ENCODE measurements around the gene CEP192. TPM values are rescaled to one million over a fixed set of nuclear protein-coding genes. Genes with fewer than 3 reads are reported as not detected.

The CEP192 gene
- total and polyA plus RNA-seq, 2 donors from 2014 or later, result 4.9 to 31.7 TPM

GRCh38 chr18:13124411-13124810 is 133.2 kb downstream of the CEP192 start:
- DNase-seq (no peak), FAIRE-seq (no peak)
- Histone ChIP-seq H3K36me3 (ENCODE audit: control insufficient read depth in 2 of 3, insufficient read depth in 3 of 3, low read length in 3 of 3) (peaks cover 0 to 2% (median 0%) of the 10 kb centered on the region in 3 donors), H3K27ac (ENCODE audit: low read depth in 2 of 2, low read length in 2 of 2) (no peak overlapping the region), H3K9me3 (ENCODE audit: control insufficient read depth in 2 of 3, insufficient read depth in 1 of 3, low read length in 3 of 3) (no peaks in the 10 kb centered on the region), H3K27me3 (ENCODE audit: control insufficient read depth, insufficient read depth, low read length) (no peaks in the 10 kb centered on the region), H3K4me1 (ENCODE audit: control insufficient read depth in 2 of 3, insufficient read depth in 2 of 3, low read depth in 1 of 3, low read length in 3 of 3) (no peaks in the 10 kb centered on the region), H3K9ac (ENCODE audit: low read length in 3 of 3) (no peak overlapping the region), H3K4me3 (ENCODE audit: low read length in 3 of 3) (no peak overlapping the region)
- no peak for TF ChIP-seq CTCF (IDR thresholded peaks at IDR 0.05; ENCODE audit: borderline replicate concordance, extremely low read depth, insufficient read depth)
- intact Hi-C loops (cut with DNase I), result no loop called here

- H3K27me3 ChIP-seq (ENCODE audit: control insufficient read depth, insufficient read depth, low read length), result no peaks in the 10 kb centered on the region
- no peak for DNase-seq
- peaks cover 0 to 2% (median 0%) of the 10 kb centered on the region in 3 donors for H3K36me3 ChIP-seq (ENCODE audit: control insufficient read depth in 2 of 3, insufficient read depth in 3 of 3, low read length in 3 of 3)
- H3K27ac ChIP-seq (ENCODE audit: low read depth in 2 of 2, low read length in 2 of 2), result no peak overlapping the region
- no peaks in the 10 kb centered on the region for H3K9me3 ChIP-seq (ENCODE audit: control insufficient read depth in 2 of 3, insufficient read depth in 1 of 3, low read length in 3 of 3)
- intact Hi-C loops (cut with DNase I), result no loop called here
- no peak for FAIRE-seq
- TF ChIP-seq CTCF (IDR thresholded peaks at IDR 0.05; ENCODE audit: borderline replicate concordance, extremely low read depth, insufficient read depth), result no peak
- no peak overlapping the region for H3K4me3 ChIP-seq (ENCODE audit: low read length in 3 of 3)
- H3K4me1 ChIP-seq (ENCODE audit: control insufficient read depth in 2 of 3, insufficient read depth in 2 of 3, low read depth in 1 of 3, low read length in 3 of 3), result no peaks in the 10 kb centered on the region
- H3K9ac ChIP-seq (ENCODE audit: low read length in 3 of 3), result no peak overlapping the region
These were observed 134.0 kb downstream of the CEP192 start for GRCh38 chr18:13125191-13125590.

- DNase-seq, result peak in 1 of 5 donors; percentile 21
- Histone ChIP-seq H3K4me3 (ENCODE audit: low read length in 3 of 3) (no peak overlapping the region), H3K27ac (ENCODE audit: low read depth in 2 of 2, low read length in 2 of 2) (no peak overlapping the region), H3K4me1 (ENCODE audit: control insufficient read depth in 2 of 3, insufficient read depth in 2 of 3, low read depth in 1 of 3, low read length in 3 of 3) (no peaks in the 10 kb centered on the region), H3K27me3 (ENCODE audit: control insufficient read depth, insufficient read depth, low read length) (no peaks in the 10 kb centered on the region), H3K36me3 (ENCODE audit: control insufficient read depth in 2 of 3, insufficient read depth in 3 of 3, low read length in 3 of 3) (peaks cover 0 to 2% (median 0%) of the 10 kb centered on the region in 3 donors), H3K9me3 (ENCODE audit: control insufficient read depth in 2 of 3, insufficient read depth in 1 of 3, low read length in 3 of 3) (no peaks in the 10 kb centered on the region), H3K9ac (ENCODE audit: low read length in 3 of 3) (no peak overlapping the region)
- no peak for TF ChIP-seq CTCF (IDR thresholded peaks at IDR 0.05; ENCODE audit: borderline replicate concordance, extremely low read depth, insufficient read depth)
- intact Hi-C loops (cut with DNase I), result no loop called here
- FAIRE-seq, result no peak
These were observed 135.9 kb downstream of the CEP192 start for GRCh38 chr18:13126966-13127598.

GRCh38 chr18:13131283-13131682 is 140.1 kb downstream of the CEP192 start:
- FAIRE-seq (no peak), DNase-seq (peak in 1 of 5 donors; percentile 14)
- Histone ChIP-seq H3K36me3 (ENCODE audit: control insufficient read depth in 2 of 3, insufficient read depth in 3 of 3, low read length in 3 of 3) (peaks cover 0 to 2% (median 0%) of the 10 kb centered on the region in 3 donors), H3K27ac (ENCODE audit: low read depth in 2 of 2, low read length in 2 of 2) (no peak overlapping the region), H3K9me3 (ENCODE audit: control insufficient read depth in 2 of 3, insufficient read depth in 1 of 3, low read length in 3 of 3) (no peaks in the 10 kb centered on the region), H3K4me1 (ENCODE audit: control insufficient read depth in 2 of 3, insufficient read depth in 2 of 3, low read depth in 1 of 3, low read length in 3 of 3) (no peaks in the 10 kb centered on the region), H3K27me3 (ENCODE audit: control insufficient read depth, insufficient read depth, low read length) (no peaks in the 10 kb centered on the region), H3K4me3 (ENCODE audit: low read length in 3 of 3) (no peak overlapping the region), H3K9ac (ENCODE audit: low read length in 3 of 3) (no peak overlapping the region)
- no peak for TF ChIP-seq CTCF (IDR thresholded peaks at IDR 0.05; ENCODE audit: borderline replicate concordance, extremely low read depth, insufficient read depth)
- intact Hi-C loops (cut with DNase I), result no loop called here
